Psoas muscle (tissue), 8 donors: Measurements from ENCODE around the gene SLC4A5. TPM values are rescaled to one million over a fixed set of nuclear protein-coding genes. Genes with fewer than 3 reads are reported as not detected.

Source experiments
- ATAC-seq, 4 donors: fragments of 200-7000 bp; cut with Tn5 transposase; one replicate each; pipeline ENCODE4 v1.9.1; 2020; ENCODE audit warnings: moderate library complexity in 3 of 4, mild to moderate bottlenecking in 2 of 4
- DNase-seq, 2 donors: peaks; one replicate each; pipeline ENCODE4 v3.0.0-alpha.2; 2020
- H3K27ac ChIP-seq: fragments of 200-600 bp; one replicate; pipeline ENCODE4 v1.8.0; 2022
- H3K27me3 ChIP-seq, 3 donors: fragments of 200-600 bp in 1 of 3; one replicate each; pipeline versions ENCODE4 v1.6.1 to v1.8.0; 2013 to 2022; ENCODE audit warnings: low read length in 2 of 3, mild to moderate bottlenecking in 2 of 3, moderate library complexity in 1 of 3; ENCODE audit not compliant: insufficient read depth in 3 of 3
- H3K36me3 ChIP-seq, 2 donors: fragments of 200-600 bp in 1 of 2; one replicate each; pipeline versions ENCODE4 v1.6.1 to v1.8.0; 2013 to 2022; ENCODE audit warnings: low read depth in 1 of 2, mild to moderate bottlenecking in 1 of 2, moderate library complexity in 1 of 2; ENCODE audit not compliant: insufficient read depth in 1 of 2
- H3K4me1 ChIP-seq: fragments of 200-600 bp; one replicate; pipeline ENCODE4 v1.8.0; 2022
- H3K4me3 ChIP-seq: fragments of 200-600 bp; one replicate; pipeline ENCODE4 v1.8.0; 2022; ENCODE audit warnings: mild to moderate bottlenecking
- H3K9me3 ChIP-seq: fragments of 200-600 bp; one replicate; pipeline ENCODE4 v1.8.0; 2022
- WGBS, 3 donors: extraction: QIAGEN DNeasy Blood & Tissue Kit; methylation state at CpG; one replicate each; pipeline versions ENCODE4 v1.1.6 to v1.1.7; 2013; 5-methylcytosine and 5-hydroxymethylcytosine counted together
- intact Hi-C, 2 donors: fragments of 100-400 bp; cut with DNase I; formaldehyde crosslinking; loops; one replicate each; pipeline versions ENCODE4 v1.11.0 to v1.14.2; 2022
- polyA plus RNA-seq, 3 donors: library from polyadenylated mRNA; stranded (reverse); fragments of 200-250 nt; gene quantifications; one replicate each; pipeline ENCODE4 v1.2.3, GENCODE V29; 2013
- total RNA-seq, 4 donors: library from RNA; stranded (reverse); fragmentation: NEBNext Ultra II Directional in 2 of 4; extraction: Animal tissue kit (Norgen Biotek cat#: 25700) in 2 of 4; gene quantifications; one replicate each; pipeline versions ENCODE4 v1.2.1 to v1.2.4, GENCODE V29; 2021 to 2023
- TF ChIP-seq, protein P1 (sequence below): fragments of 200-600 bp; IDR thresholded peaks from one replicate; pipeline ENCODE4 v1.8.0; 2022; ENCODE audit warnings: antibody characterized with exemption
- donor health status: healthy with polysubstance abuse.
- donor health status: DM: no; HTN: no; CAD: no; lungs with moderate emphysema.
- donor health status: Bipolar disorder and iron deficiency.
- donor health status: healthy.
- donor health status: DM: yes; HTN: yes; CAD: no.
- donor health status: DM: no; HTN: no; CAD: no.
- donor health status: DM: no; HTN: no; CAD: no.
- donor health status: DM: yes; HTN: yes; CAD: no.

SLC4A5 gene
- total and polyA plus RNA-seq, 7 donors = 0.27 to 5.7 (median 0.57) TPM

DNA sequence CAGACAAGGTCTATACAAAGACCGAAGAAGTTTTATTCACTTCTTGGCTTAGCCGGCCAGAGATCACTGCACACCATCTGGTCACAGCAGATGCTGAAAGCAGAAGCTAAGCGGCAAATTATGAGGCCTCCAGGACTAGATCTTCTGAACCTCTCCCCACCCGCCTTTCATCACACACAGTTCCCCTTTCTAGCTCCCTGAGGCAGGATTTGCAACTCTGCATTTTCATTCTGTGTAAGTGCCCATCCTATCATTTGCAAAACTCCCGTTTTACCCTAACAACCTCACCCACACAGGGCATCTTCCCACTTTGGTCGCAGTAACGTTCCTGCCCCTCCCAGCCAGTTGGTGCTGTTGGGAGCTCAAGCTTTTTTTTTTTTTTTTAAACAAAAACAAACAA is 161.5 kb downstream of the SLC4A5 start:
- no peaks in the 10 kb centered on the region for H3K27me3 ChIP-seq
- TF ChIP-seq, protein P1, sequence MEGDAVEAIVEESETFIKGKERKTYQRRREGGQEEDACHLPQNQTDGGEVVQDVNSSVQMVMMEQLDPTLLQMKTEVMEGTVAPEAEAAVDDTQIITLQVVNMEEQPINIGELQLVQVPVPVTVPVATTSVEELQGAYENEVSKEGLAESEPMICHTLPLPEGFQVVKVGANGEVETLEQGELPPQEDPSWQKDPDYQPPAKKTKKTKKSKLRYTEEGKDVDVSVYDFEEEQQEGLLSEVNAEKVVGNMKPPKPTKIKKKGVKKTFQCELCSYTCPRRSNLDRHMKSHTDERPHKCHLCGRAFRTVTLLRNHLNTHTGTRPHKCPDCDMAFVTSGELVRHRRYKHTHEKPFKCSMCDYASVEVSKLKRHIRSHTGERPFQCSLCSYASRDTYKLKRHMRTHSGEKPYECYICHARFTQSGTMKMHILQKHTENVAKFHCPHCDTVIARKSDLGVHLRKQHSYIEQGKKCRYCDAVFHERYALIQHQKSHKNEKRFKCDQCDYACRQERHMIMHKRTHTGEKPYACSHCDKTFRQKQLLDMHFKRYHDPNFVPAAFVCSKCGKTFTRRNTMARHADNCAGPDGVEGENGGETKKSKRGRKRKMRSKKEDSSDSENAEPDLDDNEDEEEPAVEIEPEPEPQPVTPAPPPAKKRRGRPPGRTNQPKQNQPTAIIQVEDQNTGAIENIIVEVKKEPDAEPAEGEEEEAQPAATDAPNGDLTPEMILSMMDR = no peak
- H3K9me3 ChIP-seq = no peaks in the 10 kb centered on the region
- H3K4me1 ChIP-seq = peaks cover 11% of the 10 kb centered on the region
- no peak overlapping the region for H3K4me3 ChIP-seq
- intact Hi-C loops = no loop called here
- DNase-seq = no peak
- 26 to 51% (median 38%) methylated on average over 7 of the region's 7 CpGs for WGBS, 3 donors
- no peak overlapping the region for H3K27ac ChIP-seq
- no peaks in the 10 kb centered on the region for H3K36me3 ChIP-seq
- no peak for ATAC-seq

DNA sequence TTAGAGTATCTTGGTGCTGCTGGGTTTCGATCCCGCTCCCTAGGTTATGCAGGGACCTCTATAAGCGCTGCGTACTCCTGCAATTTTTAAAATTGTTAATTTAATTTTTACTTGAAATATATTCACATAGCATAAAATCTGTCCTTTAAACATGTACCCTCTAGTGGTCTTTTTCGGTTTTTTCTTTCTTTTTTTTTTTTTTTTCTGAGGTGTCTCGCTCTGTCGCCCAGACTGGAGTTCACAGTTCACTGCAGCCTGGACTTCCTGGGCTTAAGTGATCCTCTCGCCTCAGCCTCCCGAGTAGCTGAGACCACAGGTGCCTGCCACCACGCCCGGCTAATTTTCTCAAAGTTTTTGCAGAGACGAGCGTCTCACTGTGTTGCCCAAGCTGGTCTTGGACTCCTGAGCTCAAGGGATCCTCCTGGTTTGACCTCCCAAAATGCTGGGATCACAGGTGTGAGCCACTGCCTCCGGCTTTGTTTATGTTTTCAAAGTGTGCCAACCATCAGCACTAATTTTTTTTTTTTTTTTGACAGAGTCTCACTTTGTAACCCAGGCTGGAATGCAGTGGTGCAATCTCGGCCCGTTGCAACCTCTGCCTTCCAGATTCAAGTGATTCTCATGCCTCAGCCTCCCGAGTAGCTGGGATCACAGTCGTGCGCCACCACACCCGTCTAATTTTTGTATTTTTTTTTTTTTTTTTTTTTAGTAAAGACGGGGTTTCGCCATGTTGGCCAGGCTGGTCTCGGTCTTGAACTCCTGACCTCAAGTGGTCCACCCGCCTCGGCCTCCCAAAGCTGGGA is 164.0 kb downstream of the SLC4A5 start:
- Histone ChIP-seq H3K9me3 (no peaks in the 10 kb centered on the region), H3K27ac (peak overlapping the region; percentile 79), H3K4me1 (peaks cover 23% of the 10 kb centered on the region), H3K36me3 (no peaks in the 10 kb centered on the region), H3K4me3 (peak overlapping the region; percentile 78), H3K27me3 (no peaks in the 10 kb centered on the region)
- intact Hi-C loops = loop anchor here in 1 of 2 donors (2.0 kb wide), 1 partner anchor 20 kb away; the partner anchor contains the start of gene MTHFD2
- WGBS, 3 donors = 46 to 52% (median 48%) methylated on average over 25 of the region's 25 CpGs
- DNase-seq = no peak
- TF ChIP-seq, protein P1 = peak; percentile 43
- ATAC-seq = peak in 2 of 4 donors; percentile 9 to 13

DNA sequence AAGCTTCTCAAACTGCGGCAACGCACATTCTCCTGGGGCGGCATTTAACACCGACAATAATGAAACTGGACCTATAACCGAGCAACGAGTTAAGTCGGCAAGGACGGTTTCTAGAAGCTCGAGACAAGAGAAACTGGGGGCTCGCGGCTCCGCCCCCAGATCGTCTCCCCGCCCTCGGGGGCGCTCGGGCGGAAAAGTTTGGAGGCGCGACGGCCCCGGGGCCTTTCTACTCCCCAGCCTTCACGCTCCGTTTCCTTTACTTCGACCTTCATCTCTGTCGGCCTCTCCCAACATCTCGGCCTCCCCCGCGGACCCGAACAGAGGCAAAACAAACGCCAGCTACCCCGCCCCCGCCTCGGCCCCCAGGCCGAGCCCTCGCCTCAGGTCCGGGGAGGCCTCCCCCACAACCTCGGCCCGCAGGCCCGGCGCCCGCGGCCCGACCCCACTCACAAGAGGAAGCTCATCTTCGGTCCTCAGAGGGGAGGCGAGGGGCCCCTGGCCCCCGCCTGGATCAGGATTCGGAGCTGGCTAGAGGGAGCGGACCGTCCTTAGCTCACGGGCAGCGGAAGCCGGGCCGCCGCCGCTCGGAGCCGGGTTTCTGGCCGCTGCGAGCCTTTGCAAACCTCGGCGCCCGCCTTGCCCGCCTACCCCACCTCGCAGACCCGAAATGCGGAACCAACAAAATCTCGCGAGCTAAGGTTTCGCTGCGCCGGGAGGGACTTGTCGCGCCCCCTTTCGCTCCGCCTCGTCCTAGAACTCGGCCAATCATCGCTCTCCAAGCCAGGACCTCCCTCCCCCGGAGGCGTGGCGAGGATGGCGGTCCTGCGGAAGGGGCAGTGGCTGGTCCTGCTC is 164.8 kb downstream of the SLC4A5 start, which contains the start of gene MOB1A:
Gene MOB1A (minus strand): TSS at position 669 of the 852 bp plus-strand sequence. CDS start 205 bp downstream, at position 464.
- ATAC-seq = peak; percentile 99
- no peaks in the 10 kb centered on the region for H3K9me3 ChIP-seq
- 0 to 1% (median 0%) methylated on average over 79 to 84 of the region's 84 CpGs for WGBS, 3 donors
- H3K4me1 ChIP-seq = peaks cover 23% of the 10 kb centered on the region
- intact Hi-C loops = loop anchor here in 1 of 2 donors (2.0 kb wide), 1 partner anchor 20 kb away; the partner anchor contains the start of gene MTHFD2
- no peaks in the 10 kb centered on the region for H3K36me3 ChIP-seq
- no peaks in the 10 kb centered on the region for H3K27me3 ChIP-seq
- H3K4me3 ChIP-seq = peak within 1 kb of the TSS; percentile 78
- peak; percentile 97 to 98 for DNase-seq
- peak within 1 kb of the TSS; percentile 79 for H3K27ac ChIP-seq
- TF ChIP-seq, protein P1 = no peak

DNA sequence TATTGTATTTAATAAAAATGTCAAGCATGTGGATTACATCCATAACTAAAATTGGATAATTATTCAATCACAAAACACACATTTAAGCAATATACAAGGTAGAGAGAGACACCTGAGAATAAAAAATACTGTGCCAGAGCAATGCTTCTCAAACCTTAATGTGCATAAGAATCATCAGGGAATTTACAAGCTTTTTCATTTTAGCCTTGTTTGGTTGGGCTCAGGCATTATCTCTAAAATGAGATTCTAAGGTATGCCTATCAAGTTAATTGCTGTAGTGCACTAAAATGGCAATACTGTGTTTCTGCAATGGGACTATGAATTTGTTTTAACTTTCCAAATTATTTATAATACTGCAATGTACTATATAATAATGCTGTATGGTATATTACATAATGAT is 165.5 kb downstream of the SLC4A5 start:
- H3K4me3 ChIP-seq = peak overlapping the region; percentile 78
- H3K4me1 ChIP-seq = peaks cover 23% of the 10 kb centered on the region
- peak overlapping the region; percentile 79 for H3K27ac ChIP-seq
- H3K9me3 ChIP-seq = no peaks in the 10 kb centered on the region
- intact Hi-C loops = loop anchor here in 1 of 2 donors (2.0 kb wide), 2 partner anchors 21 to 29 kb away; partner anchors contain the start of gene MTHFD2
- H3K36me3 ChIP-seq = peaks cover 0 to under 1% of the 10 kb centered on the region in 2 donors
- DNase-seq (no peak), ATAC-seq (no peak)
- TF ChIP-seq, protein P1 = no peak
- no peaks in the 10 kb centered on the region for H3K27me3 ChIP-seq
